Measurements from ENCODE around the gene IPO13.

The IPO13 gene, protein sequence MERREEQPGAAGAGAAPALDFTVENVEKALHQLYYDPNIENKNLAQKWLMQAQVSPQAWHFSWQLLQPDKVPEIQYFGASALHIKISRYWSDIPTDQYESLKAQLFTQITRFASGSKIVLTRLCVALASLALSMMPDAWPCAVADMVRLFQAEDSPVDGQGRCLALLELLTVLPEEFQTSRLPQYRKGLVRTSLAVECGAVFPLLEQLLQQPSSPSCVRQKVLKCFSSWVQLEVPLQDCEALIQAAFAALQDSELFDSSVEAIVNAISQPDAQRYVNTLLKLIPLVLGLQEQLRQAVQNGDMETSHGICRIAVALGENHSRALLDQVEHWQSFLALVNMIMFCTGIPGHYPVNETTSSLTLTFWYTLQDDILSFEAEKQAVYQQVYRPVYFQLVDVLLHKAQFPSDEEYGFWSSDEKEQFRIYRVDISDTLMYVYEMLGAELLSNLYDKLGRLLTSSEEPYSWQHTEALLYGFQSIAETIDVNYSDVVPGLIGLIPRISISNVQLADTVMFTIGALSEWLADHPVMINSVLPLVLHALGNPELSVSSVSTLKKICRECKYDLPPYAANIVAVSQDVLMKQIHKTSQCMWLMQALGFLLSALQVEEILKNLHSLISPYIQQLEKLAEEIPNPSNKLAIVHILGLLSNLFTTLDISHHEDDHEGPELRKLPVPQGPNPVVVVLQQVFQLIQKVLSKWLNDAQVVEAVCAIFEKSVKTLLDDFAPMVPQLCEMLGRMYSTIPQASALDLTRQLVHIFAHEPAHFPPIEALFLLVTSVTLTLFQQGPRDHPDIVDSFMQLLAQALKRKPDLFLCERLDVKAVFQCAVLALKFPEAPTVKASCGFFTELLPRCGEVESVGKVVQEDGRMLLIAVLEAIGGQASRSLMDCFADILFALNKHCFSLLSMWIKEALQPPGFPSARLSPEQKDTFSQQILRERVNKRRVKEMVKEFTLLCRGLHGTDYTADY

GRCh38 chr1:43946236-43947060, at the start of gene IPO13:
TSS of gene IPO13 (plus strand) at chr1:43946950. CDS start at chr1:43947601, 651 bp downstream.
- DNase-seq (ENCODE audit: low read depth in 2 of 2), result peak; percentile 89 to 90

GRCh38 chr1:43898981-43899380, 47.8 kb upstream of the IPO13 start:
- DNase-seq (ENCODE audit: low read depth in 2 of 2), result no peak

- no peak for DNase-seq (ENCODE audit: low read depth in 2 of 2)
Observed at GRCh38 chr1:43900386-43900785, 46.4 kb upstream of the IPO13 start.

- DNase-seq (ENCODE audit: low read depth in 2 of 2), result no peak
Observed at GRCh38 chr1:43901196-43901961, 45.4 kb upstream of the IPO13 start.

GRCh38 chr1:43902058-43902831, 44.5 kb upstream of the IPO13 start:
- no peak for DNase-seq (ENCODE audit: low read depth in 2 of 2)

- no peak for DNase-seq (ENCODE audit: low read depth in 2 of 2)
Observed at GRCh38 chr1:43904660-43905551, 41.8 kb upstream of the IPO13 start.

DNA sequence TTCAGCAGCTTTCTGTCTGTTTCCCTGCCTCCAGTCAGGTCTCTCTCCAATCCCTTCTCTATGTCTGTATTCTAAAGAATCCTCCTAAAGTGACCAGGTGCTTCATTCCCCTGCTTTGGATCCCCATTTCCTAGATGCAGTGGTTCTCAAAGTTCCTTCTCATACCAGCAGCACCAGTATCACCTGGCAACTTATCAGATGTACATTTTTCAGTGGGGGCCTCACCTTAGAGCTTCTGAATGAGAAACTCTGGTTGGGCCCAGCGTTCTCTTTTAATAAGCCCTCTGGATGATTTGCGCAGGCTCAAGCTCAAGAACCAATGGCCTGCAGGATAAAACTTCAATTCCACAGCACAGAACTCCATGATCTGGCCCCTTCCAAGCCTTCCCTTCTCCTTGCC, 38.5 kb upstream of the IPO13 start:
- DNase-seq (ENCODE audit: low read depth in 2 of 2), result no peak

- DNase-seq (ENCODE audit: low read depth in 2 of 2), result no peak
Observed at GRCh38 chr1:43908858-43909257, 37.9 kb upstream of the IPO13 start.

DNA sequence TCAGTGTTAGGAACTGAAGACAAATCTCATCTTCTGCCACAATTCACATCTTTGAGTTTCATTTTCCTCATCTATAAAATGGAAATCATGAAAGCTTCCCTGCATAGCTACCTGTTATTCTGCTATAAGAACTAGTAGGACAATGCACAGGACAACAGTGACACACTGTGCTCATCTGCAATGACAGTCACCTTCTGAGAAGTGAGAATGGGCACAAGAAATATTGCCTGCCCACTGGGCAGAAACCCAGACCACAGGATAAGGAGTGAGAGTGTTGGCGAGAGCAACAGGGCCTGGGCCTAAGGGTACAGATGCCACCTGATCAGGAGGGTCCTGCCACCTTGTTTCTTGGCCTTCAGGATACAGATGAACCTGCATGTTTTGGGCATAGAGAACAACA, 36.4 kb upstream of the IPO13 start:
- DNase-seq (ENCODE audit: low read depth in 2 of 2), result no peak

- DNase-seq (ENCODE audit: low read depth in 2 of 2), result no peak
Observed at GRCh38 chr1:43912607-43913006, 34.1 kb upstream of the IPO13 start.

- no peak for DNase-seq (ENCODE audit: low read depth in 2 of 2)
Observed at GRCh38 chr1:43913051-43913501, 33.7 kb upstream of the IPO13 start.

DNA sequence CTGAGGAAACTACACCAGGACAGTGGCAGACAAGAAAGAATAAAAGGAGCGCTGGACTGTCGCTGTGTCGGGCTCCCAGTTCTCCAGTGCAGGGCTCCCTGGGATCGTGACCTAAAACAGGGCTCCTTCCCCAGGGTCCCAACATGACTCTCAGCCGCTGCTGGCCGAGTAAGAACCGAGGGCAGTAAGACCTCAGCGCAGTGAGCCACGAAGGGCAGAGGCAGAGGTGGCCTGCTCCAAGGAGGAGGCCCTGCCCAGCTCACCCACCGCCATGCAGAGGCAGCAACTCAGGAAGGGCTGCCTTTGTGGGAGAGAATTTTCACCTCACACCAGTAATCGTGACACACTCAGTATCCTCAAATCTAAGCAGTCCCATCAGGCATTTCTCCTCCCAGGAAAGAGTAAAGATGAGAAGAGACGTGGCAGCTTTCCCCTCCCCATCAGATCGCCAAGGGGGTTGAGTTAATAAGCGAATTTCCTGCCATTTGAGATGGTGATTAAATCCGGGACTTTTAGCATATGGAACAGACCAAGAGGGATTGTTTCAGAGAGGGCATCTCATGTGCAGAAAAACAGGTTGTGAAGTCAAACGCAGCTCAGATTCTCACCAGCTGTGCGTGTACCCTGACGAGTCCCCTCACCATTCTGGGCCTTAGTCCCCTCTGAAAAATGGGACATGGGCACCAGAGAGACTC, 32.9 kb upstream of the IPO13 start:
- no peak for DNase-seq (ENCODE audit: low read depth in 2 of 2)

- DNase-seq (ENCODE audit: low read depth in 2 of 2), result no peak
Observed at GRCh38 chr1:43914576-43915525, 31.9 kb upstream of the IPO13 start.

DNA sequence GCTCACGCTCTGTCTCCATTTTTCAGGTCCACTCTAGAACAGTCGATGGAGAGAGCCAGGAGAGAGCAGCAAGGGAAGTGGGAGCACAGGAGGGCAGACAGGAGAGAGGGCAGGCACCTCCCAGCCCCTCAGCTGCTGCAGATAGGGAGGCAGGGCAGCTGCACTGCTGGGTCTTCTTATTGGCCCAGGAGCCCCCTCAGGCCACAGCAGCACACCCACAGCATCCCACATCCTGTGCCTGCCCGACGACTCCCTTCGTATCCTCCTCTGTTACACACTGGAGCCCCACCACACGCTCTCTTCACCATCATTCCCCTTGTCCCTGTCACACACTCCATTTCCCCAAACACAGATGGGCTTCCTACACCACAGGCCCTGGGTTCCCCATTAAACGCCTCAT, 26.8 kb upstream of the IPO13 start:
- DNase-seq (ENCODE audit: low read depth in 2 of 2), result no peak

DNA sequence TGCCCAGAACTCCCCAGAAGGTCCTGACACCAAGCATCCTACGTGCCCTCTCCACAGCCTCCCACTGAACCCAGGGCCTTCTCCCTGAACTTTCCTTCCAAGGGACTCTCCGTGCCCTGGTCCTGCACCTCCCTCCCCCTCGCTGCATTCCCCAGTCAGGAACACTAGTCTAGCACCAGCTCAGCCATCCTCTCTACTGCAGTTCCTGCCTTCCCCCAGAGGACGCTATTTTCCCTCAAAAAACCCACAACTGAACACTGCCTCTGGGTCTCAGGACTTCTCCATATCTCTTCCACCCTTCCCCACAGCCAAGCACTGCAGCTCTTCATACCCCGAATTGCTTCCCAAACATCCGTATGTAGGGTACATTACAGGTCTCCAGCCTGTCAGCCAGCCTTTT, 25.7 kb upstream of the IPO13 start:
- DNase-seq (ENCODE audit: low read depth in 2 of 2), result no peak

- no peak for DNase-seq (ENCODE audit: low read depth in 2 of 2)
Observed at GRCh38 chr1:43924516-43924915, 22.2 kb upstream of the IPO13 start.

- no peak for DNase-seq (ENCODE audit: low read depth in 2 of 2)
Observed at GRCh38 chr1:43925846-43926245, 20.9 kb upstream of the IPO13 start.

All from activated CD8-positive, alpha-beta memory T cell treated with anti-CD3 and anti-CD28 coated beads for 4 hours (primary cell).